ENCODE results near the gene GALNT18.

Gene GALNT18

GRCh38 chr11:11320825-11321224, 301.0 kb downstream of the GALNT18 start:
- DNase-seq (ENCODE audit: low read depth in 2 of 3, low spot score in 2 of 3), result no peak

- DNase-seq (ENCODE audit: low read depth in 2 of 3, low spot score in 2 of 3), result no peak
Observed at GRCh38 chr11:11318961-11319360, 302.8 kb downstream of the GALNT18 start.

GRCh38 chr11:11318461-11318860, 303.3 kb downstream of the GALNT18 start:
- no peak for DNase-seq (ENCODE audit: low read depth in 2 of 3, low spot score in 2 of 3)

- no peak for DNase-seq (ENCODE audit: low read depth in 2 of 3, low spot score in 2 of 3)
Observed at GRCh38 chr11:11316651-11317230, 305.1 kb downstream of the GALNT18 start.

- no peak for DNase-seq (ENCODE audit: low read depth in 2 of 3, low spot score in 2 of 3)
Observed at GRCh38 chr11:11313902-11314692, 307.7 kb downstream of the GALNT18 start.

GRCh38 chr11:11313426-11313825, 308.4 kb downstream of the GALNT18 start:
- DNase-seq (ENCODE audit: low read depth in 2 of 3, low spot score in 2 of 3), result no peak

- DNase-seq (ENCODE audit: low read depth in 2 of 3, low spot score in 2 of 3), result no peak
Observed at GRCh38 chr11:11312738-11313137, 309.1 kb downstream of the GALNT18 start.

- DNase-seq (ENCODE audit: low read depth in 2 of 3, low spot score in 2 of 3), result no peak
Observed at GRCh38 chr11:11311169-11311568, 310.6 kb downstream of the GALNT18 start.

- no peak for DNase-seq (ENCODE audit: low read depth in 2 of 3, low spot score in 2 of 3)
Observed at GRCh38 chr11:11309906-11310305, 311.9 kb downstream of the GALNT18 start.

GRCh38 chr11:11308249-11308648, 313.6 kb downstream of the GALNT18 start:
- DNase-seq (ENCODE audit: low read depth in 2 of 3, low spot score in 2 of 3), result no peak

GRCh38 chr11:11306855-11307254, 314.9 kb downstream of the GALNT18 start:
- no peak for DNase-seq (ENCODE audit: low read depth in 2 of 3, low spot score in 2 of 3)

GRCh38 chr11:11304550-11304949, 317.3 kb downstream of the GALNT18 start:
- no peak for DNase-seq (ENCODE audit: low read depth in 2 of 3, low spot score in 2 of 3)

- no peak for DNase-seq (ENCODE audit: low read depth in 2 of 3, low spot score in 2 of 3)
Observed at GRCh38 chr11:11302565-11302964, 319.2 kb downstream of the GALNT18 start.

- DNase-seq (ENCODE audit: low read depth in 2 of 3, low spot score in 2 of 3), result no peak
Observed at GRCh38 chr11:11301212-11301611, 320.6 kb downstream of the GALNT18 start.

GRCh38 chr11:11297578-11297977, 324.2 kb downstream of the GALNT18 start:
- no peak for DNase-seq (ENCODE audit: low read depth in 2 of 3, low spot score in 2 of 3)

- DNase-seq (ENCODE audit: low read depth in 2 of 3, low spot score in 2 of 3), result no peak
Observed at GRCh38 chr11:11296434-11296833, 325.4 kb downstream of the GALNT18 start.

- no peak for DNase-seq (ENCODE audit: low read depth in 2 of 3, low spot score in 2 of 3)
Observed at GRCh38 chr11:11294551-11294855, 327.3 kb downstream of the GALNT18 start.

- DNase-seq (ENCODE audit: low read depth in 2 of 3, low spot score in 2 of 3), result no peak
Observed at GRCh38 chr11:11293798-11294550, 327.8 kb downstream of the GALNT18 start.

GRCh38 chr11:11292839-11293238, 329.0 kb downstream of the GALNT18 start:
- no peak for DNase-seq (ENCODE audit: low read depth in 2 of 3, low spot score in 2 of 3)

GRCh38 chr11:11291041-11292015, 330.5 kb downstream of the GALNT18 start:
- no peak for DNase-seq (ENCODE audit: low read depth in 2 of 3, low spot score in 2 of 3)

- DNase-seq (ENCODE audit: low read depth in 2 of 3, low spot score in 2 of 3), result no peak
Observed at GRCh38 chr11:11290354-11290753, 331.5 kb downstream of the GALNT18 start.
